Esophagus muscularis mucosa (tissue), 4 donors: ENCODE measurements around the gene PRKCE. TPM values are rescaled to one million over a fixed set of nuclear protein-coding genes. Genes with fewer than 3 reads are reported as not detected.

ENCODE experiments used
- DNase-seq: peaks from one replicate; pipeline ENCODE4 v3.0.0-alpha.2; 2017; ENCODE audit errors: extremely low spot score
- H3K27ac ChIP-seq, 4 donors: fragments of 200-600 bp; sonication (generic); replicated peaks in 1 of 4; 1 replicate in 3 of 4; 2 replicates in 1 of 4; pipeline ENCODE4 v1.5.1; 2016 to 2019; ENCODE audit warnings: mild to moderate bottlenecking in 1 of 4
- H3K27me3 ChIP-seq, 4 donors: fragments of 200-600 bp; sonication (generic); one replicate each; pipeline versions ENCODE4 v1.5.1 to v1.6.0; 2016 to 2019
- H3K36me3 ChIP-seq, 4 donors: fragments of 200-600 bp; sonication (generic); one replicate each; pipeline ENCODE4 v1.5.1; 2016 to 2019
- H3K4me1 ChIP-seq, 4 donors: fragments of 200-600 bp; sonication (generic); one replicate each; pipeline ENCODE4 v1.5.1; 2016 to 2019
- H3K4me3 ChIP-seq, 4 donors: fragments of 200-600 bp; sonication (generic); 1 replicate in 2 of 4; 2 replicates in 2 of 4; pipeline ENCODE4 v1.5.1; 2016 to 2019; ENCODE audit warnings: mild to moderate bottlenecking in 4 of 4, moderate library complexity in 1 of 4
- H3K9me3 ChIP-seq, 4 donors: fragments of 200-600 bp; sonication (generic); 1 replicate in 3 of 4; 2 replicates in 1 of 4; pipeline ENCODE4 v1.5.1; 2016 to 2019
- EP300 ChIP-seq: sonication (generic); formaldehyde crosslinking; IDR thresholded peaks from one replicate; pipeline ENCODE4 v1.6.1; 2017; ENCODE audit warnings: antibody characterized with exemption
- POLR2A ChIP-seq: fragments of 450-650 bp; IDR thresholded peaks from one replicate; pipeline ENCODE4 v1.6.1; 2017; ENCODE audit warnings: antibody characterized with exemption, moderate library complexity, mild to moderate bottlenecking, low read depth
- POLR2AphosphoS5 ChIP-seq, 2 donors: sonication (generic); formaldehyde crosslinking; IDR thresholded peaks; one replicate each; pipeline ENCODE4 v1.6.1; 2017; ENCODE audit warnings: antibody characterized with exemption in 2 of 2
- WGBS: methylation state at CpG from one replicate; pipeline ENCODE4 v1.1.5; 2018; 5-methylcytosine and 5-hydroxymethylcytosine counted together
- intact Hi-C: fragments of 100-400 bp; cut with DNase I; formaldehyde crosslinking; loops from one replicate; pipeline ENCODE4 v1.15.1; 2023
- total RNA-seq, 4 donors: library from RNA; depleted of rRNA; stranded (reverse); fragments of >200 nt; gene quantifications; one replicate each; pipeline versions ENCODE4 v1.1.0 to v1.2.1, GENCODE V29; 2016
- TF ChIP-seq, protein P1 (sequence below), 3 experiments: fragments of 200-600 bp in 2 of 3; fragments of 450-650 bp in 1 of 3; sonication (generic) in 2 of 3; IDR thresholded peaks; one replicate each; pipeline ENCODE4 v1.5.1; 2017 to 2019; ENCODE audit warnings: antibody characterized with exemption in 3 of 3, mild to moderate bottlenecking in 2 of 3, moderate library complexity in 1 of 3

Gene PRKCE
- total RNA-seq, 4 donors from 2014 or later = 11.6 to 21.1 (median 13.0) TPM

DNA sequence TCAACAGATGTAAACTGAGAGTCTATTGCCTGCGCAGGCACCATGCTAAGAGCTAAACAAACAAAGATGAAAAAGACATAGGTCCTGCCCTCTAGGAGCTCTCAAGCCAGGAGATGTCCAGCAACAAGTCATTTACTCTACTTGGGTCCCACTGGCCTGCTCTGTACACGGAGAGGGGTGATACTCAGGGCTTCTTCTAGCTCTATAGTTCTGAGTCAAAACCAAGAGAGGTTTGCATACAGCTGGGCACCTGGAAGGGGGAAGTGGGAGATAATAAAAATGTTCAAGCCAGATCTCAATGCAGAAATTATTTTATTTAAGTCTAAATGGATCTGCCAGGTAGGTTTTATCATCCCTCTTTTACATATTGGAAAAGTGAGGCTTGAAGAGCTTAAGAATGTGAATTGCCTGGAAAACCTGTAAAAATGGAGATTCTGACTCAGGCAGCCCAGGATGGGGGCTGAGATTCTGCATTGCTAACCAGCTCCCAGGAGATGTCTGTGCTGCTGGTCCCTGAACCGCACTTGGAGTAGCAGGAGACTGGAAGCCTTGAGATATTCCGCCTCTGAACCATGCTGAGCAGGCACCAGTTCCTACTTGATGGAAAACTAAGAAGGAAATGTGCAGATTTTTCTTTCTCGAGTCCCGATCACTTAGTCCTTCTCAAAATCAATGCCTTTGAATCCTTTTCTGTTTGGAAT lies 201.1 kb downstream of the PRKCE start:
- intact Hi-C loops = no loop called here
- Histone ChIP-seq H3K4me3 (no peak overlapping the region), H3K4me1 (peaks cover 14 to 59% (median 46%) of the 10 kb centered on the region in 4 donors), H3K27me3 (no peaks in the 10 kb centered on the region), H3K36me3 (no peaks in the 10 kb centered on the region), H3K9me3 (no peaks in the 10 kb centered on the region), H3K27ac (no peak overlapping the region)
- no peak for DNase-seq
- 89% methylated on average over 6 of the region's 6 CpGs for WGBS
- TF ChIP-seq POLR2A = no peak
- TF ChIP-seq EP300 = no peak

DNA sequence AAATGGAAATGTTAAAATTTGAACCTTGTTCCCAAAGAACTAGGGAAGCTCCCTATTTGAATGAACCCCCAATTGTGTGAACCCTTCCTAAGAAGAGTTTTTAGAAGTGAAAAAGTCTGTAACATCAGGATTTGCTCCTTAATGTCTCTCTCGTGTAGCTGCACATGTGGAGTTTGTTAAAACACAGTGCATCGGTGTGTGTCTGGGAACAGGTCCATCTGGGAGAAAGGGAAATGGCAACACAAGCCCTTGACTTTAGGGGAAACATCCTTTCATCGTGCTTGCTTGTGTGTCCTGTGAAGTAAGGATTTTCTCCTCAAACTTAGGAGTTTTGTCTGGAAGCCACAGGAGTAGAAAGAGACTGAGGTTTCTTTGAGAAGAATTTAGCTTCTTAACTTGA lies 203.9 kb downstream of the PRKCE start:
- intact Hi-C loops = no loop called here
- DNase-seq = no peak
- TF ChIP-seq, protein P1, sequence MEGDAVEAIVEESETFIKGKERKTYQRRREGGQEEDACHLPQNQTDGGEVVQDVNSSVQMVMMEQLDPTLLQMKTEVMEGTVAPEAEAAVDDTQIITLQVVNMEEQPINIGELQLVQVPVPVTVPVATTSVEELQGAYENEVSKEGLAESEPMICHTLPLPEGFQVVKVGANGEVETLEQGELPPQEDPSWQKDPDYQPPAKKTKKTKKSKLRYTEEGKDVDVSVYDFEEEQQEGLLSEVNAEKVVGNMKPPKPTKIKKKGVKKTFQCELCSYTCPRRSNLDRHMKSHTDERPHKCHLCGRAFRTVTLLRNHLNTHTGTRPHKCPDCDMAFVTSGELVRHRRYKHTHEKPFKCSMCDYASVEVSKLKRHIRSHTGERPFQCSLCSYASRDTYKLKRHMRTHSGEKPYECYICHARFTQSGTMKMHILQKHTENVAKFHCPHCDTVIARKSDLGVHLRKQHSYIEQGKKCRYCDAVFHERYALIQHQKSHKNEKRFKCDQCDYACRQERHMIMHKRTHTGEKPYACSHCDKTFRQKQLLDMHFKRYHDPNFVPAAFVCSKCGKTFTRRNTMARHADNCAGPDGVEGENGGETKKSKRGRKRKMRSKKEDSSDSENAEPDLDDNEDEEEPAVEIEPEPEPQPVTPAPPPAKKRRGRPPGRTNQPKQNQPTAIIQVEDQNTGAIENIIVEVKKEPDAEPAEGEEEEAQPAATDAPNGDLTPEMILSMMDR (IDR thresholded peaks at IDR 0.05) = no peak
- TF ChIP-seq POLR2AphosphoS5 (IDR thresholded peaks at IDR 0.05) = peak in 1 of 2 donors; percentile 18
- no peaks in the 10 kb centered on the region for H3K27me3 ChIP-seq
- H3K4me3 ChIP-seq = no peak overlapping the region
- peaks cover 27 to 65% (median 58%) of the 10 kb centered on the region in 4 donors for H3K4me1 ChIP-seq
- WGBS = 17% methylated on average over 3 of the region's 3 CpGs
- peak overlapping the region in 2 of 4 donors; percentile 24 to 32 for H3K27ac ChIP-seq
- no peaks in the 10 kb centered on the region for H3K9me3 ChIP-seq
- no peaks in the 10 kb centered on the region for H3K36me3 ChIP-seq

DNA sequence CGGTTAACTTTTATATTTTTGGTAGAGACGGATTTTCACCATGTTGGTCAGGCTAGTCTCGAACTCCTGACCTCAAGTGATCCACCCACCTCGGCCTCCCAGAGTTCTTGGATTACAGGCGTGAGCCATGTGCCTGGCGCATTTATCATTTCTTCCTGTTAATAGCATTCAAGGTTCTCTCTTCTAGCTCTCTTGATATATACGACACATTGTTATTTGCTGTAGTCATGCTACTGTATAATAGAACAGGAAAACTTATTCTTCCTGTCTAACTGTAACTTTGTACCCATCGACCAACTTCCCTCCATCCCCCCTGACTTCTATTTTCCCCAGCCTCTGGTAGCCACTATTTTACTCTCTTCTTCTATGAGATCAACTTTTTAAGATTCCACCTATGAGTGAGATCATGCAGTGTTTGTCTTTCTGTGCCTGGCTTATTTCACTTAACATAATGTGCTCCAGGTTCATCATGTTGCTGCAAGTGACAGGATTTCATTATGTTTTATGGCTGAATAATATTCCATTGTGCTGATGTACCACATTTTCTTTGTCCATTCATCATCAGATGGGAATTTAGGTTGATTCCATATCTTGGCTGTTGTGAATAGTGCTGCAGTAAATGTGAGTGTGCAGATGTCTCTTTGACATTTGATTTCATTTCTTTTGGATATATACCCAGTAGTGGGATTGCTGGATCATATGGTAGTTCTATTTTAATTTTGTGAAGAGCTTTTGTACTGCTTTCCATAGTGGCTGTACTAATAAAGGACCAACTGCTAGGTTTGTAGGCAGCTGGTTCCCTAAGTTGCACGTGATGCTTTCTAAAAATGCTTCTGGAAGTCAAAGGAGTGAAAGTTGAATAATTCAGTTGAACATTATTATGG lies 205.2 kb downstream of the PRKCE start:
- intact Hi-C loops = no loop called here
- H3K27me3 ChIP-seq = no peaks in the 10 kb centered on the region
- no peak for DNase-seq
- peak overlapping the region in 2 of 4 donors; percentile 14 to 24 for H3K27ac ChIP-seq
- H3K9me3 ChIP-seq = no peaks in the 10 kb centered on the region
- H3K36me3 ChIP-seq = no peaks in the 10 kb centered on the region
- TF ChIP-seq POLR2AphosphoS5 (IDR thresholded peaks at IDR 0.05) (peak in 1 of 2 donors; percentile 53), EP300 (no peak)
- TF ChIP-seq, protein P1 (IDR thresholded peaks at IDR 0.05) = no peak
- 80% methylated on average over 9 of the region's 9 CpGs for WGBS
- no peak overlapping the region for H3K4me3 ChIP-seq
- peaks cover 39 to 75% (median 70%) of the 10 kb centered on the region in 4 donors for H3K4me1 ChIP-seq

DNA sequence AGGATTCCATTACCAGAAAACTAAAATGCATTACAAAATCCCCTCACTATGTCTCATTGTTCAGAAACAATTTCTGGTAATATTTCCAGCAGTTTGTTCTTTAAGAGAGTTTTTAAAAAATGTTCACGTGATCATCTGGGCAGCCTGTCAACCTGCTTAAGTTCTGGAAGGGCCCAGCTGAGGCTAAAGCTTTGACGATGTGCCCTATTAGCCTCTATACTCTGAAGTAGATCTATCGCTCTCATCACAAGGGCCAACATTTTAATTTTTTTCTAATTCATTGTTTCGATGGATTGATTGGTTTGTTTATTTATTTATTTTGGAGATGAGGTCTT lies 205.8 kb downstream of the PRKCE start:
- H3K4me1 ChIP-seq = peaks cover 39 to 71% (median 68%) of the 10 kb centered on the region in 4 donors
- WGBS = 61% methylated on average over 4 of the region's 4 CpGs
- peak overlapping the region in 3 of 4 donors; percentile 14 to 36 (median 24) for H3K27ac ChIP-seq

More for the DNA sequence above, 205.8 kb downstream of the PRKCE start:
- intact Hi-C loops = no loop called here
- H3K27me3 ChIP-seq = no peaks in the 10 kb centered on the region
- no peak for TF ChIP-seq POLR2AphosphoS5 (IDR thresholded peaks at IDR 0.05)
- TF ChIP-seq, protein P1 (IDR thresholded peaks at IDR 0.05) = no peak
- no peak for TF ChIP-seq POLR2A
- TF ChIP-seq EP300 = no peak
- no peak for DNase-seq
- H3K36me3 ChIP-seq = no peaks in the 10 kb centered on the region
- no peak overlapping the region for H3K4me3 ChIP-seq
- no peaks in the 10 kb centered on the region for H3K9me3 ChIP-seq
